Measurements from ENCODE around the gene SLC16A9. TPM values are rescaled to one million over a fixed set of nuclear protein-coding genes. Genes with fewer than 3 reads are reported as not detected.

The SLC16A9 gene
- total RNA-seq, 1 donor from 2014 or later, result 3.8 TPM

GRCh38 chr10:59704630-59705029 is 5.0 kb downstream of the SLC16A9 start:
- Mint-ChIP-seq H3K4me3 (ENCODE audit: unreplicated experiment) (no peak overlapping the region), H3K36me3 (ENCODE audit: low read depth, unreplicated experiment) (no peaks in the 10 kb centered on the region), H3K27ac (ENCODE audit: unreplicated experiment) (no peak overlapping the region), H3K9me3 (ENCODE audit: unreplicated experiment) (no peaks in the 10 kb centered on the region), H3K4me1 (ENCODE audit: unreplicated experiment) (peaks cover 20% of the 10 kb centered on the region), H3K27me3 (ENCODE audit: unreplicated experiment) (no peaks in the 10 kb centered on the region)
- TF ChIP-seq CTCF (IDR thresholded peaks at IDR 0.05; ENCODE audit: unreplicated experiment), result no peak
- no peak for DNase-seq (ENCODE audit: low spot score)

GRCh38 chr10:59702347-59702746 is 7.3 kb downstream of the SLC16A9 start:
- H3K27ac Mint-ChIP-seq (ENCODE audit: unreplicated experiment), result no peak overlapping the region

GRCh38 chr10:59700709-59701108 is 8.9 kb downstream of the SLC16A9 start:
- no peaks in the 10 kb centered on the region for H3K27me3 Mint-ChIP-seq (ENCODE audit: unreplicated experiment)
- H3K9me3 Mint-ChIP-seq (ENCODE audit: unreplicated experiment), result no peaks in the 10 kb centered on the region
- no peak for DNase-seq (ENCODE audit: low spot score)
- no peak overlapping the region for H3K4me3 Mint-ChIP-seq (ENCODE audit: unreplicated experiment)
- no peak overlapping the region for H3K27ac Mint-ChIP-seq (ENCODE audit: unreplicated experiment)
- no peaks in the 10 kb centered on the region for H3K36me3 Mint-ChIP-seq (ENCODE audit: low read depth, unreplicated experiment)
- no peak for TF ChIP-seq CTCF (IDR thresholded peaks at IDR 0.05; ENCODE audit: unreplicated experiment)
- peaks cover 15% of the 10 kb centered on the region for H3K4me1 Mint-ChIP-seq (ENCODE audit: unreplicated experiment)

More at GRCh38 chr10:59702347-59702746, 7.3 kb downstream of the SLC16A9 start:
- H3K27me3 Mint-ChIP-seq (ENCODE audit: unreplicated experiment), result no peaks in the 10 kb centered on the region
- peaks cover 22% of the 10 kb centered on the region for H3K4me1 Mint-ChIP-seq (ENCODE audit: unreplicated experiment)
- no peaks in the 10 kb centered on the region for H3K36me3 Mint-ChIP-seq (ENCODE audit: low read depth, unreplicated experiment)
- DNase-seq (ENCODE audit: low spot score), result no peak
- H3K4me3 Mint-ChIP-seq (ENCODE audit: unreplicated experiment), result no peak overlapping the region
- no peak for TF ChIP-seq CTCF (IDR thresholded peaks at IDR 0.05; ENCODE audit: unreplicated experiment)
- H3K9me3 Mint-ChIP-seq (ENCODE audit: unreplicated experiment), result no peaks in the 10 kb centered on the region

- TF ChIP-seq CTCF (IDR thresholded peaks at IDR 0.05; ENCODE audit: unreplicated experiment), result no peak
These were observed 11.3 kb downstream of the SLC16A9 start for GRCh38 chr10:59698326-59698725.

GRCh38 chr10:59695637-59696036 is 14.0 kb downstream of the SLC16A9 start:
- H3K4me1 Mint-ChIP-seq (ENCODE audit: unreplicated experiment), result peaks cover 10% of the 10 kb centered on the region
- H3K27me3 Mint-ChIP-seq (ENCODE audit: unreplicated experiment), result no peaks in the 10 kb centered on the region
- no peak for DNase-seq (ENCODE audit: low spot score)
- no peak overlapping the region for H3K27ac Mint-ChIP-seq (ENCODE audit: unreplicated experiment)
- H3K4me3 Mint-ChIP-seq (ENCODE audit: unreplicated experiment), result no peak overlapping the region
- no peaks in the 10 kb centered on the region for H3K9me3 Mint-ChIP-seq (ENCODE audit: unreplicated experiment)
- no peaks in the 10 kb centered on the region for H3K36me3 Mint-ChIP-seq (ENCODE audit: low read depth, unreplicated experiment)
- TF ChIP-seq CTCF (IDR thresholded peaks at IDR 0.05; ENCODE audit: unreplicated experiment), result no peak

More at GRCh38 chr10:59698326-59698725, 11.3 kb downstream of the SLC16A9 start:
- Mint-ChIP-seq H3K4me1 (ENCODE audit: unreplicated experiment) (peaks cover 15% of the 10 kb centered on the region), H3K9me3 (ENCODE audit: unreplicated experiment) (no peaks in the 10 kb centered on the region), H3K27ac (ENCODE audit: unreplicated experiment) (no peak overlapping the region), H3K36me3 (ENCODE audit: low read depth, unreplicated experiment) (no peaks in the 10 kb centered on the region), H3K27me3 (ENCODE audit: unreplicated experiment) (no peaks in the 10 kb centered on the region), H3K4me3 (ENCODE audit: unreplicated experiment) (no peak overlapping the region)
- DNase-seq (ENCODE audit: low spot score), result no peak

Data from endothelial cell (in vitro differentiated cells).